K562 (cell line): ENCODE data around the gene NFATC2. TPM values are rescaled to one million over a fixed set of nuclear protein-coding genes. Genes with fewer than 3 reads are reported as not detected.

Source experiments
- ATAC-seq: fragments of 200-7000 bp; cut with Tn5 transposase; 3 replicates; pipeline ENCODE4 v1.9.1; 2020; ENCODE audit warnings: moderate library complexity
- BruUV-seq: library from RNA; stranded (reverse); fragments of 400-500 nt; replicated peaks from 2 replicates; lab custom pipeline; 2021; lab: Mats Ljungman, UMichigan
- CTCF ChIA-PET: fragments of 300-600 bp; formaldehyde crosslinking; extraction: SDS; loops from one replicate; lab custom pipeline; 2021; ENCODE audit warnings: low intra/inter-chr PET ratio; lab: Yijun Ruan, JAX
- POLR2A ChIA-PET: fragments of 300-600, 350-650 bp; sonication (Branson Sonifier 250); formaldehyde crosslinking; extraction: SDS; loops from one replicate; lab custom pipeline; 2021; ENCODE audit warnings: antibody characterized with exemption, inconsistent platforms; lab: Yijun Ruan, JAX
- DNase-seq, 4 experiments: peaks; one replicate each; pipeline versions ENCODE4 v3.0.0 to v3.0.0-alpha.2; 2011 to 2018; ENCODE audit warnings: low spot score in 3 of 4, mixed read lengths in 3 of 4; ENCODE audit errors: extremely low read depth in 1 of 4
- FAIRE-seq: peaks from 2 replicates; lab custom pipeline; 2011; peaks lifted over from hg19 to GRCh38; lab: Jason Lieb, UNC
- H2AFZ ChIP-seq: 2 replicates; pipeline ENCODE4 v1.6.0; 2011; ENCODE audit warnings: low read depth, low read length, control low read depth, inconsistent platforms
- H3K27ac ChIP-seq: fragments of 200-600 bp; 3 replicates; pipeline ENCODE4 v1.8.0; 2011; ENCODE audit warnings: low read depth, mild to moderate bottlenecking, control low read depth, inconsistent platforms, low read length, moderate library complexity, mixed read lengths; ENCODE audit errors: extremely low read depth
- H3K27me3 ChIP-seq, 2 experiments: fragments of 300-600 bp in 1 of 2; 2 replicates in 1 of 2; 3 replicates in 1 of 2; pipeline versions ENCODE4 v1.6.0 to v1.8.0; 2011; ENCODE audit warnings: inconsistent platforms in 2 of 2, low read length in 2 of 2, mild to moderate bottlenecking in 1 of 2, mixed read lengths in 1 of 2, moderate library complexity in 1 of 2; ENCODE audit not compliant: control insufficient read depth in 2 of 2, insufficient read depth in 2 of 2
- H3K36me3 ChIP-seq: fragments of 300-600 bp; 3 replicates; pipeline ENCODE4 v1.8.0; 2011; ENCODE audit warnings: mild to moderate bottlenecking, low read length, inconsistent platforms; ENCODE audit not compliant: control insufficient read depth, insufficient read depth
- H3K4me1 ChIP-seq, 2 experiments: fragments of 200-600 bp in 1 of 2; replicated peaks in 1 of 2; 2 replicates in 1 of 2; 3 replicates in 1 of 2; pipeline versions ENCODE4 v1.5.1 to v1.8.0; 2011; ENCODE audit warnings: inconsistent platforms in 2 of 2, low read length in 2 of 2, mild to moderate bottlenecking in 1 of 2, mixed read lengths in 1 of 2, moderate library complexity in 1 of 2; ENCODE audit not compliant: control insufficient read depth in 2 of 2, insufficient read depth in 2 of 2
- H3K4me2 ChIP-seq: 2 replicates; pipeline ENCODE4 v1.6.1; 2011; ENCODE audit warnings: low read length, control low read depth, inconsistent platforms, mixed read lengths; ENCODE audit not compliant: insufficient read depth
- H3K4me3 ChIP-seq: fragments of 200-600 bp; sonication (generic), shearing (Covaris generic); 2 replicates; pipeline ENCODE4 v1.5.1; 2016; ENCODE audit warnings: control low read depth, inconsistent platforms
- H3K79me2 ChIP-seq: fragments of 200-600 bp; 3 replicates; pipeline ENCODE4 v1.8.0; 2011; ENCODE audit warnings: low read length, inconsistent platforms; ENCODE audit not compliant: control insufficient read depth, insufficient read depth
- H3K9ac ChIP-seq, 2 experiments: 2 replicates each; pipeline versions ENCODE4 v1.6.0 to v1.6.1; 2011; ENCODE audit warnings: low read depth in 2 of 2, low read length in 2 of 2, control low read depth in 1 of 2, inconsistent platforms in 1 of 2, mild to moderate bottlenecking in 1 of 2, mixed read lengths in 1 of 2; ENCODE audit not compliant: insufficient read depth in 1 of 2
- H3K9me1 ChIP-seq: one replicate; pipeline ENCODE4 v1.6.0; 2011; ENCODE audit warnings: inconsistent platforms, mild to moderate bottlenecking, low read length, moderate library complexity; ENCODE audit not compliant: control insufficient read depth, insufficient read depth
- H3K9me3 ChIP-seq: replicated peaks from 2 replicates; pipeline ENCODE4 v1.5.1; 2011; ENCODE audit warnings: low read depth, low read length, inconsistent platforms; ENCODE audit not compliant: control insufficient read depth, insufficient read depth
- H4K20me1 ChIP-seq: replicated peaks from 2 replicates; pipeline ENCODE4 v1.6.1; 2011; ENCODE audit warnings: low read length, inconsistent platforms, mixed read lengths; ENCODE audit not compliant: control insufficient read depth, insufficient read depth
- CLOCK ChIP-seq: fragments of 250-450 bp; sonication (Bioruptor Pico); IDR thresholded peaks from 2 replicates; pipeline ENCODE4 v1.4.0; 2020; ENCODE audit warnings: mild to moderate bottlenecking, moderate library complexity, borderline replicate concordance
- E2F3 ChIP-seq: fragments of 250-450 bp; sonication (Bioruptor Pico); IDR thresholded peaks from 2 replicates; pipeline ENCODE4 v1.4.0; 2020; ENCODE audit warnings: mild to moderate bottlenecking
- GABPB2 ChIP-seq: fragments of 250-450 bp; sonication (Bioruptor Pico); conservative IDR thresholded peaks from 2 replicates; pipeline ENCODE4 v1.5.1; 2021; ENCODE audit warnings: mild to moderate bottlenecking
- KDM2B ChIP-seq: fragments of 250-450 bp; sonication (Bioruptor Pico); IDR thresholded peaks from 2 replicates; pipeline ENCODE4 v1.8.0; 2021; ENCODE audit warnings: mild to moderate bottlenecking, moderate library complexity
- LCOR ChIP-seq: sonication (generic); formaldehyde crosslinking; IDR thresholded peaks from 2 replicates; pipeline ENCODE4 v1.8.0; 2022; ENCODE audit warnings: mild to moderate bottlenecking, missing genetic modification reagents
- RBM25 ChIP-seq: fragments of 200-400 bp; formaldehyde crosslinking; IDR thresholded peaks from 2 replicates; pipeline ENCODE4 v1.6.1; 2018; ENCODE audit warnings: low read length, low read depth, moderate library complexity; ENCODE audit not compliant: severe bottlenecking
- TEAD4 ChIP-seq, 2 experiments: sonication (generic) in 1 of 2; formaldehyde crosslinking in 1 of 2; IDR thresholded peaks; 2 replicates each; pipeline versions ENCODE4 v1.6.1 to v1.8.0; 2012 to 2022; ENCODE audit warnings: borderline replicate concordance in 1 of 2, inconsistent platforms in 1 of 2, low read length in 1 of 2, mild to moderate bottlenecking in 1 of 2, missing genetic modification reagents in 1 of 2
- ZBTB17 ChIP-seq: fragments of 450-650 bp; formaldehyde crosslinking; IDR thresholded peaks from 2 replicates; pipeline ENCODE4 v1.4.0; 2020; ENCODE audit warnings: mild to moderate bottlenecking
- ZNF239 ChIP-seq: fragments of 250-450 bp; sonication (Bioruptor Pico); IDR thresholded peaks from 2 replicates; pipeline ENCODE4 v1.4.0; 2020; ENCODE audit warnings: mild to moderate bottlenecking
- ZNF57 ChIP-seq: fragments of 450-650 bp; formaldehyde crosslinking; IDR thresholded peaks from 2 replicates; pipeline ENCODE4 v1.4.0; 2020; ENCODE audit warnings: mild to moderate bottlenecking, moderate library complexity
- WGBS: fragments of 100-300 bp; shearing (Covaris generic); methylation state at CpG from one replicate; pipeline ENCODE4 v1.1.6; 2016; ENCODE audit warnings: low coverage, mixed read lengths; ENCODE audit not compliant: insufficient coverage; ENCODE audit errors: missing lambda C conversion rate; 5-methylcytosine and 5-hydroxymethylcytosine counted together
- in situ Hi-C: fragments of 300-500 bp; cut with MboI; formaldehyde crosslinking; loops from 4 replicates; pipeline ENCODE4 v1.15.0; 2018; ENCODE audit warnings: inconsistent platforms, mixed read lengths
- intact Hi-C: fragments of 100-400 bp; cut with micrococcal nuclease; formaldehyde crosslinking; loops from 2 replicates; pipeline ENCODE4 v1.14.2; 2022
- polyA plus RNA-seq, 8 experiments: library from polyadenylated mRNA; depleted of rRNA in 4 of 8; stranded (reverse) in 5 of 8; unstranded in 3 of 8; fragments of >200 nt; fragmentation: Nextera tagmentation in 2 of 8; fragmentation: Illumina TruSeq in 1 of 8; extraction: Ambion mirVana in 2 of 8; extraction: Trizol in 1 of 8; gene quantifications; 2 replicates each; pipeline versions ENCODE4 v1.2.1 to v1.2.3, GENCODE V29; 2011 to 2014; ENCODE audit warnings: inconsistent platforms in 1 of 8, missing spikeins in 1 of 8
- total RNA-seq, 7 experiments: library from RNA; depleted of rRNA in 6 of 7; stranded (reverse); fragments of >200 nt in 6 of 7; fragmentation: Illumina TruSeq in 2 of 7; extraction: Trizol in 2 of 7; gene quantifications; 2 replicates each; pipeline versions ENCODE4 v1.2.1 to v1.2.3, GENCODE V29; 2011 to 2021; ENCODE audit warnings: low replicate concordance in 1 of 7
- TF ChIP-seq, protein P1 (sequence below), 2 experiments: fragments of 450-650 bp; IDR thresholded peaks; 2 replicates each; pipeline ENCODE4 v1.6.1; 2016
- TF ChIP-seq, protein P2 (sequence below), 2 experiments: fragments of 250-450 bp in 1 of 2; fragments of 450-650 bp in 1 of 2; sonication (Bioruptor Pico) in 1 of 2; IDR thresholded peaks; 2 replicates each; pipeline versions ENCODE4 v1.6.1 to v1.8.0; 2016 to 2021; ENCODE audit warnings: mild to moderate bottlenecking in 2 of 2, moderate library complexity in 2 of 2, missing compliant biosample characterization in 1 of 2, missing genetic modification characterization in 1 of 2
- TF ChIP-seq, protein P3 (sequence below): fragments of 250-450 bp; sonication (Bioruptor Pico); IDR thresholded peaks from 2 replicates; pipeline ENCODE4 v1.5.0; 2021

Gene NFATC2
- total and polyA plus RNA-seq, 9 of the 15 experiments (the other 6 are each of a cell fraction or from before 2014, with no cell fraction given), result 1.9 to 11.2 (median 3.0) TPM

- Histone ChIP-seq H3K4me3 (no peak overlapping the region), H3K9me1 (no peaks in the 10 kb centered on the region), H3K27ac (peak overlapping the region; percentile 85), H3K4me2 (peak overlapping the region; percentile 65), H3K4me1 (peaks cover 3 to 35% of the 10 kb centered on the region in 2 experiments; a peak in 3 of 5 replicates), H2AFZ (peak overlapping the region; percentile 83), H3K27me3 (0 out of 5 replicates have a peak, but pooled peaks cover 0 to 8% of the 10 kb centered on the region in 2 experiments), H3K9me3 (no peaks in the 10 kb centered on the region), H3K36me3 (no peaks in the 10 kb centered on the region), H3K9ac (peak overlapping the region in 1 of 2 experiments; percentile 48; a peak in 2 of 4 replicates), H4K20me1 (no peaks in the 10 kb centered on the region), H3K79me2 (no peaks in the 10 kb centered on the region)
- TSS peak; percentile 76 for BruUV-seq
- intact Hi-C loops, result no loop called here
- ChIA-PET POLR2A (interaction anchor here (1.0 to 1.4 kb wide), 4 partner anchors 10 to 16 kb away, joined by 3 to 4 read pairs (median 4); no protein-coding TSS in a partner anchor), CTCF (no interaction called here)
- peak; percentile 89 for ATAC-seq
- 5% methylated on average over 5 of the region's 5 CpGs for WGBS
- in situ Hi-C loops, result no loop called here
- peak; percentile 82 for FAIRE-seq
- DNase-seq, result peak; percentile 24 to 81 (median 44)
- peak; percentile 39; the same call in 1 of the 2 replicates for TF ChIP-seq TEAD4 (IDR thresholded peaks at IDR 0.05; ENCODE audit: low read length)
- TF ChIP-seq TEAD4 (CRISPR knock-in tag; IDR thresholded peaks at IDR 0.05; ENCODE audit: borderline replicate concordance), result no peak
- TF ChIP-seq GABPB2 (CRISPR knock-in tag), result peak; percentile 91
- TF ChIP-seq CLOCK (CRISPR knock-in tag), result peak; percentile 98
- TF ChIP-seq ZBTB17 (CRISPR knock-in tag), result peak; percentile 98
- TF ChIP-seq ZNF57 (CRISPR knock-in tag), result peak; percentile 97
- peak; percentile 98 for TF ChIP-seq ZNF239 (CRISPR knock-in tag)
- TF ChIP-seq, protein P1, sequence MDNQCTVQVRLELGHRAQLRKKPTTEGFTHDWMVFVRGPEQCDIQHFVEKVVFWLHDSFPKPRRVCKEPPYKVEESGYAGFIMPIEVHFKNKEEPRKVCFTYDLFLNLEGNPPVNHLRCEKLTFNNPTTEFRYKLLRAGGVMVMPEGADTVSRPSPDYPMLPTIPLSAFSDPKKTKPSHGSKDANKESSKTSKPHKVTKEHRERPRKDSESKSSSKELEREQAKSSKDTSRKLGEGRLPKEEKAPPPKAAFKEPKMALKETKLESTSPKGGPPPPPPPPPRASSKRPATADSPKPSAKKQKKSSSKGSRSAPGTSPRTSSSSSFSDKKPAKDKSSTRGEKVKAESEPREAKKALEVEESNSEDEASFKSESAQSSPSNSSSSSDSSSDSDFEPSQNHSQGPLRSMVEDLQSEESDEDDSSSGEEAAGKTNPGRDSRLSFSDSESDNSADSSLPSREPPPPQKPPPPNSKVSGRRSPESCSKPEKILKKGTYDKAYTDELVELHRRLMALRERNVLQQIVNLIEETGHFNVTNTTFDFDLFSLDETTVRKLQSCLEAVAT (IDR thresholded peaks at IDR 0.05), result 0 out of 4 replicates have a peak, but pooled peaks of 1 of the 2 experiments have one; percentile 16
- TF ChIP-seq RBM25, result peak; percentile 37
- TF ChIP-seq, protein P2, sequence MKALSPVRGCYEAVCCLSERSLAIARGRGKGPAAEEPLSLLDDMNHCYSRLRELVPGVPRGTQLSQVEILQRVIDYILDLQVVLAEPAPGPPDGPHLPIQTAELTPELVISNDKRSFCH (CRISPR knock-in tag; IDR thresholded peaks at IDR 0.05), result peak; percentile 97
- TF ChIP-seq, protein P2 (tag; IDR thresholded peaks at IDR 0.05), result peak; percentile 100
- TF ChIP-seq, protein P3, sequence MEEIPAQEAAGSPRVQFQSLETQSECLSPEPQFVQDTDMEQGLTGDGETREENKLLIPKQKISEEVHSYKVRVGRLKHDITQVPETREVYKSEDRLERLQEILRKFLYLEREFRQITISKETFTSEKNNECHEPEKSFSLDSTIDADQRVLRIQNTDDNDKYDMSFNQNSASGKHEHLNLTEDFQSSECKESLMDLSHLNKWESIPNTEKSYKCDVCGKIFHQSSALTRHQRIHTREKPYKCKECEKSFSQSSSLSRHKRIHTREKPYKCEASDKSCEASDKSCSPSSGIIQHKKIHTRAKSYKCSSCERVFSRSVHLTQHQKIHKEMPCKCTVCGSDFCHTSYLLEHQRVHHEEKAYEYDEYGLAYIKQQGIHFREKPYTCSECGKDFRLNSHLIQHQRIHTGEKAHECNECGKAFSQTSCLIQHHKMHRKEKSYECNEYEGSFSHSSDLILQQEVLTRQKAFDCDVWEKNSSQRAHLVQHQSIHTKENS (CRISPR knock-in tag), result peak; percentile 95
- TF ChIP-seq E2F3 (CRISPR knock-in tag), result peak; percentile 99
- TF ChIP-seq KDM2B (CRISPR knock-in tag), result peak; percentile 81; the same call in 1 of the 2 replicates
- peak; percentile 81; the same call in 1 of the 2 replicates for TF ChIP-seq LCOR (CRISPR knock-in tag)
Observed at GRCh38 chr20:51338692-51339440, 203.7 kb downstream of the NFATC2 start.
